Body of pancreas (tissue), 4 donors: ENCODE results near the gene TNXB.

ENCODE experiments used
- CTCF ChIP-seq, 7 experiments: fragments of 450-650 bp in 4 of 7; fragments of 200-600 bp in 3 of 7; sonication (generic) in 3 of 7; IDR thresholded peaks; one replicate each; pipeline ENCODE4 v1.5.1; 2016 to 2019; ENCODE audit warnings: antibody characterized with exemption in 7 of 7
- POLR2A ChIP-seq, 3 donors: fragments of 450-650 bp; IDR thresholded peaks; one replicate each; pipeline ENCODE4 v1.6.1; 2016; ENCODE audit warnings: antibody characterized with exemption in 3 of 3, mild to moderate bottlenecking in 2 of 3

- no peak for TF ChIP-seq POLR2A (IDR thresholded peaks at IDR 0.05)
- TF ChIP-seq CTCF (IDR thresholded peaks at IDR 0.05) = no peak
Observed at GRCh38 chr6:32114796-32115195, 5.7 kb upstream of the TNXB start.
